GM06990 (cell line): ENCODE data around the gene CCDC170.
"Not testable (repeated sequence)": the region's sequence is repeated elsewhere in the genome, so short reads cannot be mapped to it uniquely, and the experiment has no call there.

Experiments used
- DNase-seq: peaks from one replicate; pipeline ENCODE4 v3.0.0-alpha.2; 2011; ENCODE audit not compliant: insufficient read length; ENCODE audit errors: extremely low read depth
- H3K27me3 ChIP-seq: replicated peaks from 2 replicates; pipeline ENCODE4 v1.6.0; 2011; ENCODE audit warnings: low read length; ENCODE audit not compliant: control insufficient read depth, insufficient read depth
- H3K36me3 ChIP-seq: 2 replicates; pipeline ENCODE4 v1.5.1; 2011; ENCODE audit warnings: low read length; ENCODE audit not compliant: control insufficient read depth, insufficient read depth
- H3K4me3 ChIP-seq: replicated peaks from 2 replicates; pipeline ENCODE4 v1.5.1; 2011; ENCODE audit warnings: low read depth, mild to moderate bottlenecking, control low read depth, low read length
- CTCF ChIP-seq: IDR thresholded peaks from 2 replicates; pipeline ENCODE4 v1.5.1; 2011; ENCODE audit warnings: low read length, control low read depth, mild to moderate bottlenecking, inconsistent platforms; ENCODE audit not compliant: insufficient read depth, poor library complexity, severe bottlenecking

CCDC170 gene

DNA sequence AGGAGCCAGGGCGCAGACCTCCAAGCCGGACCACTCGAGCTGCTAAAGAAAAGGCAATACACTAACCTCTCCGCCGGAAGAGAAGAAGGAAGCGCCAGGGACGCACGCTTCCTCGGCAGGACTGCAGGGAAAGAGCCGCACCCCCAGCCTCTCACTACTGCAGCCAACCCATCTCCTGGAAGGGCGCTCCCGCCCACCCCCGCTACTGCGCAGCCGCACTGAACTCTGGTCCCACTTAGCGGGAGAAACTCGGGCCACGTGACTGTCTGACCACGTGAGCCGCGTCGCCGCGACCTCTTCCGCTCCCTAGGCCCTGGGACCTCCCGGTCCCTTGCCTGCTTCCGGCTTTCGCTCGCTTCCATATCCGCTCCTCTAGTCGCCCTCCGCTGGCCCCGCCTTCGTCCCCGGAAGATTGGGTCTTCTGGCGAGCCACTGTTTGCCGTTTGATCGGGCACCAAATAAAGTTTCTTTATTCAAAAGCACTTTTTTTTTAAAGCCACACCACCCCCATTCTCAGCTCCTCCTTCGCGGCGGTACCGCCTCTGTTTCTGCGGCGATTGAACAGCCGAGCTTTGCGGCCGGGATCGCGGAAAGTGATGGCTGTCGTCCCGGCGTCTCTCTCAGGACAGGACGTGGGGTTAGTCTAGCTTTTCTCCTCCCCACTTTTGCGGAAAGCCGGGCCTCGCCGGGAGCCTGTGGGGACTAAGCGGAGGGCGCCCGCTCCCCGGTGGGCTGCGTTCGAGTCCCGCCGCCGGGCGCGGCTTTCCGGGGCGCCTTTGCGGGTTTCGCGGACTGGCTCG, 41.7 kb upstream of the CCDC170 start, which contains the start of gene RMND1:
RMND1 (minus strand) TSS at position 177 of the 800 bp plus-strand sequence. CDS start 6,315 bp downstream, outside the sequence.
- Histone ChIP-seq H3K27me3 (no peaks in the 10 kb centered on the region), H3K4me3 (peak within 1 kb of the TSS; percentile 71), H3K36me3 (no peaks in the 10 kb centered on the region)
- peak; percentile 100 for DNase-seq
- TF ChIP-seq CTCF = no peak

- no peak for DNase-seq
These were observed 40.9 kb upstream of the CCDC170 start for GRCh38 chr6:151452750-151453427.

DNA sequence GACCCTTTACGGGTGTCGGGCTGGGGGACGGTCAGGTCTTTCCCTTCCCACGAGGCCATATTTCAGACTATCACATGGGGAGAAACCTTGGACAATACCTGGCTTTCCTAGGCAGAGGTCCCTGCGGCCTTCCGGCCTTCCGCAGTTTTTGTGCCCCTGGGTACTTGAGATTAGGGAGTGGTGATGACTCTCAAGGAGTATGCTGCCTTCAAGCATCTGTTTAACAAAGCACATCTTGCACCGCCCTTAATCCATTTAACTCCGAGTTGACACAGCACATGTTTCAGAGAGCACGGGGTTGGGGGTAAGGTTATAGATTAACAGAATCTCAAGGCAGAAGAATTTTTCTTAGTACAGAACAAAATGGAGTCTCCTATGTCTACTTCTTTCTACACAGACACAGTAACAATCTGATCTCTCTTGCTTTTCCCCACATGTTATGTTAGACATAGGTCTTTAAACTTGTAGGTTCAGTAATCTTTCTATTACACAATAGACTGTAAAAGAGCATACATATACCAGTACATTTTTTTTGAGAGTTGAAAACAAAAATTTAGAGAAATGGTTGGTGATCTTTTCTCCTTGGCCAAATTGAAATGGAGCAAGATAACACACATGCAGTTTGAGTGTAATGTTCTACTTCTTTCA, 37.9 kb upstream of the CCDC170 start:
- H3K4me3 ChIP-seq, H3K36me3 ChIP-seq, H3K27me3 ChIP-seq, DNase-seq: not testable (repeated sequence)

More at GRCh38 chr6:151452750-151453427, 40.9 kb upstream of the CCDC170 start:
- Histone ChIP-seq H3K36me3 (no peaks in the 10 kb centered on the region), H3K27me3 (no peaks in the 10 kb centered on the region), H3K4me3 (peak overlapping the region; percentile 66)
- no peak for TF ChIP-seq CTCF

- Histone ChIP-seq H3K36me3 (no peaks in the 10 kb centered on the region; the same call in 1 of the 2 replicates), H3K4me3 (no peak overlapping the region), H3K27me3 (no peaks in the 10 kb centered on the region)
- no peak for TF ChIP-seq CTCF
- DNase-seq = no peak
These were observed 32.1 kb upstream of the CCDC170 start for GRCh38 chr6:151461673-151462072.

GRCh38 chr6:151464702-151465101, 29.1 kb upstream of the CCDC170 start:
- no peak for TF ChIP-seq CTCF
- DNase-seq = no peak
- Histone ChIP-seq H3K4me3 (no peak overlapping the region), H3K36me3 (no peaks in the 10 kb centered on the region; the same call in 1 of the 2 replicates), H3K27me3 (no peaks in the 10 kb centered on the region)
